ENCODE results near the gene ANTXR1.
"Not testable (repeated sequence)": the region's sequence is repeated elsewhere in the genome, so short reads cannot be mapped to it uniquely, and the experiment has no call there.

Gene ANTXR1

GRCh38 chr2:69213782-69214181 lies 200.8 kb downstream of the ANTXR1 start:
- DNase-seq = no peak

- DNase-seq = no peak
Observed at GRCh38 chr2:69214898-69215297, 201.9 kb downstream of the ANTXR1 start.

DNA sequence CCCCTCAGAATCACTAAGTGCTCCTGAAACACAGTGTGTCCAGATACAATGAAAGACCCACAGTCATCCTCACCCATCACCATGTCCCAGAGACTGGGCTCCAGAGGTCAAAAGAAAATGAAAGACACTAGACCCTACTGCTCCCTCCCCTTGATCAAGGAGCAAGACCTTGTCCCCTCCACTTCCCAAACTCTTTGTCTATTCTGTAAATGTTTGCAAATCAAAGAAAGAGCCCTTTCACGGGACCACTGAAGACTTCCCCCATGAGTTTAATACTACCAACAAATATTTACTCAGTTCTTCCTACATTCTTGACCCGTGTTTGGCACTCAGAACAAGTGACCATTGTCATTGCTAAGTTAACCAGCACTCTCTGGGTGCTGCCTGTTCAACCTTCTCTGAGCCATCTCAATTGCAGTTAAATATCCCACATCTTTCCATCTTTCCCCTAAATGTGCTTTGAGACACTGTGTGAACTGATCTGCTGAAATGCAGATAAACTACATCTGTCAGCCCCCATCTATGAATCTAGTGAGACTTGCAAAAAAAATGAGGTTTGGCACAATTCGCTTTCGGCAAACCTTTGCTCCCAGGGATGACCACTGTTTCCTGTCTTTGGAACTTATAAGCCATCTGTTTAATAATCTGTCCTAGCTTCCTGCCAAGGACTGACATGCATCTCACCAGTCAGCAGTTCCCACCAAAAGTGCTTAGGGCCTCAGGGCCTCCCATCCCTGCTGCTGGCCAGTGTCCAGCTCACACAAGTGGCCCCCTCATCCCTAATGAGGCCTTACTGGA lies 203.8 kb downstream of the ANTXR1 start:
- no peak for DNase-seq

GRCh38 chr2:69217333-69218080 lies 204.5 kb downstream of the ANTXR1 start:
- DNase-seq = no peak

DNA sequence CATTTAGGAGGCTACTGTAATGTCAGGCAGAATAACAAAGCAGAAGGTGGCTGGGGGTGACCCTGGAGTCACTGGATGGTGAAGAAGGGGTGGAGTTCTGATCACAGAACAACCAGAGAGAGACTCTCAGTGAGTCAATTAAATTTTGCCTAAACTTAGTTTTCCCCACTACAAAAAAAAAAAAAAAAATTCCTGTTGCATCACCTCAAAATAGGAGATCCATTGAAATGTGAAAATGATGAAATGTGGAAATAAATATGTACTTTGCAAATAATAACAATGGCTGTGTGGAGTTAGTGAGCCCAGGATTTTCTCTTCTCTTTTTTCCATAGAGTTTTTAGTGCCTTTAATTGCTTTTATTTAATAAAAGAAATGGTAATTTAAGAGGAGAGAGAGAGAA lies 208.5 kb downstream of the ANTXR1 start:
- no peak for DNase-seq

GRCh38 chr2:69221960-69222751 lies 209.2 kb downstream of the ANTXR1 start:
- DNase-seq = no peak

DNA sequence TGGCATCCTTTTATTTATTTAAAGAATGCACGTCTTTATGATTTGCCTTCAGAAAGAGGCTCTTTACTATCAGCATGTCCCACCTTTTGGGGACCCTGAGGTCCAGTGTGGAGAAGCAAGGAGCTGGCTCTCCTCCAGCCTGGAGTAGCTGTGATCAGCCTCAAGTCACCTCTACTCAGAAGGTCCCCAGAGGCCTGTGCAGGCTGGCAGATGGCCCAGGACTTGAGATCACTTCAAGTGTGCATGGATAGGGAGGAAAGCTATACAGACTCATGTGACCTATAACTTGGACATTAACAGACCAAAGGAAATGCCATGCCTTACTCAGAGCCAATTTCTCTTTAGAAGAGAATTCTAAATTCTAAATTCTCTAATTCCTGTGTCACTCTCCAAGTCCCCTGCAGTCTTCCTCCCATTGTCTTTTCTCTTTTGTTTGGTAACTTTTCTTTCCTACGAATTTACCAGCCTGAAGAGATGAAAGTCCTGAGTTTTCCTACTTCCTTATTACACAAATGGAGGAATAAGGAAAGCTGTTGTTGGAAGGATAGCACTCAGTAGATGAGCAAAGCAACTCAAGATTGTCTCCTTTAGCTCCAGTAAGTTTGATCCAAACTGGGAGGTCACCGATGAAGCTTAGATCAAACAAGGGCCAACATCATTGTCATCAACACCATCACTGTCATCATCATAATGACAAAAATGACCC lies 210.1 kb downstream of the ANTXR1 start:
- no peak for DNase-seq

GRCh38 chr2:69223759-69224511 lies 211.0 kb downstream of the ANTXR1 start:
- no peak for DNase-seq

DNA sequence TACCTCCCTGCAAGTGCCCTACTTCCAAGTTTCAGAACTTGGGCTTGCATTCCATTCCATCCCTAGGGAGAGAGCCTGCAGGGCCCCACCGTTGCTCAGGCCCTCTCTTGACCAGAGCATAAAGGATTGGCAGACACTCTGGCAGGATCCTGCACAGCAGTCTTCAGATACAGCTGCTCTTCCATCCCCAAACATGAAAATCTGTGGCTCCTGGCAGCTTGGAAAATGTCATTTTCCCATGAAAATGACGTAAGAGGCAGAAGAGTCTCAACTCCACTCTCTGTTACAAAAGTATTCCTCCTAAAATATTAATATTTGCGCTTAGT lies 211.5 kb downstream of the ANTXR1 start:
- no peak for DNase-seq

- no peak for DNase-seq
Observed at GRCh38 chr2:69225933-69226332, 213.0 kb downstream of the ANTXR1 start.

DNA sequence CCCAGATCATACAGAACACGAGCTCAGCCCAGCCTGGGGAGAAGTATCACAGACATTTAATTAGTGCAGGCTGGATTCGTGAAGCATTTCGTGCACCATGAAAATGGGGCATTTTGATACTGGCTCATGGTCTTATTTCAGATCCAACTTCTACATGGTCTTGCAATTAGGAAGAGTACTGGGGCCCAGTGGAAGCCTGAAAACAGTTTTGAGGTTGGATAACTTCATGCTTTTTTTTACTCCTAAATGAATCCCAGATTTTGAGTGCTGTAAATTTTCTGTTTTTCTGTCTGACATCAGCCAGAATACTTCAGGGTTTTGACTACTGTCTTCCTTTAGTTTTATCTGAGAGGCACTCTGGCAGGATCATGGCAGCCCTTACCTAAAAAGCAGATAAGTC lies 213.9 kb downstream of the ANTXR1 start:
- no peak for DNase-seq

GRCh38 chr2:69227716-69228115 lies 214.7 kb downstream of the ANTXR1 start:
- DNase-seq = no peak

DNA sequence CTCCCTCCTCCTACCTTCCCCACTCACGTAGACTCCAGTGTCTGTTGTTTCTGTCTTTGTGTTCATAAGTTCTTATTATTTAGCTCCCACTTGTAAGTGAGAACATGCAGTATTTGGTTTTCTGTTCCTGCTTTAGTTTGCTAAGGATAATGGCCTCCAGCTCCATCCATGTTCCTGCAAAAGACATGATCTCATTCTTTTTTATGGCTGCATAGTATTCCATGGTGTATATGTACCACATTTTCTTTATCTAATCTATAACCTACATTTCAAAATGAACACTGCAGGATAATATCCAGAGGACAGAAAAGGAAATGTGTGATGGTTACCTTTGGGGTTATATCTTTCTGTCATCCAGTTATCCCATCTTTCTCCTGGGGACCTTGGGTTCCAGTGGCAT lies 218.0 kb downstream of the ANTXR1 start:
- not testable (repeated sequence) for DNase-seq

DNA sequence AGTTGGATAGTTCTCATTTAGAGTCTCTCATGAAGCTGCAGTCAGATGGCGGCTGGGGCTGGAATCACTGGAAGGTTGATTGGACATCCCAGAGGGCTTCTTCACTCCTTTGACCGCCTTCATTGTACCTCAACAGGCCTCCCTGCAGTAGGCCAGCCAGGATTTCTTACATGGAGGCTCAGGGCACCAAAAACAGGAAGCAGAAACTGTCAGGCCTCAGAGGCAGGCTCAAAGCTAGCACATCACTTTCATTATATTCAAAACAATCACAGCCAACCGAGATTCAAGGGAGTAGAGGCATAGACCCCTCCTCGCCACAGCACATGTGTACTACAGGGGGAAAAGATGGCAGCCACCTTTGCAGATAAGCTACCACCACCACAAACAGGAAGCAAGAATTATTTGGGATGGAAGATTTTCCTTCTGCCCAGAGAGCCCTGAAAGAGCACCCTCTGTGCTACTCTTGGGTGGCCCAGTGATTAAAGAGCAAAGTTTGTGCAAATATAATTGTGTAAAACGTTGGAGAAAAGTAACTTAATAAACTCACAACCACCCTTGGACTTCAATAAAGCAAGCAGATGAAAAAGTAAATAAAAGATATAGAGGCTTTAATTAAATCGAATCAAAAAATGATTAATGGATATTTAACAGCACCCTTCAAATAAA lies 218.8 kb downstream of the ANTXR1 start:
- DNase-seq = no peak

GRCh38 chr2:69235835-69236234 lies 222.9 kb downstream of the ANTXR1 start:
- DNase-seq = not testable (repeated sequence)

- no peak for DNase-seq
Observed at GRCh38 chr2:69237070-69237670, 224.2 kb downstream of the ANTXR1 start.

GRCh38 chr2:69238449-69239031 lies 225.6 kb downstream of the ANTXR1 start:
- no peak for DNase-seq

DNA sequence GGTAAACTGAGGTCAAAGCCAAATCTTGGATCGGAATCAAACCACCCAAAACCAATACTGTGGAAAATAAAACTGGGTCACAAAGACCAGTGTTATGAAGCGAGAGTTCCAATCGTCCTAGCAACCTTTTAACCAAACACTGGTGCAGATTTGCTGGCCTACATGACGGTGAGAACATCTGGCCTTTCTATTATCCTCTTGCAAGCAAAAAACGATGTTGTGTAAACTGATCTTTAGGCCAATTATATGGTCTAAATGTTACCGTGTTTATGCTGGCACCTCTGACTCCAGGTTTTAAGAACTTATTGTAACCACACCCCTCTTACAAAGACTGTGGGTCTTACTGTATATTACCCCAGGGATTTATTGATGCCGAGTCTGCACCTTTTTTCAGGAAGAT lies 228.1 kb downstream of the ANTXR1 start:
- no peak for DNase-seq

- DNase-seq = no peak
Observed at GRCh38 chr2:69241664-69242514, 228.9 kb downstream of the ANTXR1 start.

GRCh38 chr2:69242651-69243051 lies 229.7 kb downstream of the ANTXR1 start:
- no peak for DNase-seq
